SW480 (cell line): Measurements from ENCODE around the gene LENG8.
A peak's percentile ranks its signal among the peaks of the same experiment; 100 is the strongest.

Experiments used
- DNase-seq: peaks from one replicate; pipeline ENCODE4 v3.0.0-alpha.2; 2016; ENCODE audit warnings: low spot score

LENG8 gene

GRCh38 chr19:54422136-54422535 lies 26.9 kb upstream of the LENG8 start:
- no peak for DNase-seq

- no peak for DNase-seq
These were observed 24.8 kb upstream of the LENG8 start for GRCh38 chr19:54424201-54424600.

GRCh38 chr19:54424660-54425381 lies 24.2 kb upstream of the LENG8 start:
- no peak for DNase-seq

GRCh38 chr19:54425382-54425723 lies 23.6 kb upstream of the LENG8 start:
- DNase-seq = no peak

- peak; percentile 30 for DNase-seq
These were observed 22.6 kb upstream of the LENG8 start for GRCh38 chr19:54426291-54426931.

DNA sequence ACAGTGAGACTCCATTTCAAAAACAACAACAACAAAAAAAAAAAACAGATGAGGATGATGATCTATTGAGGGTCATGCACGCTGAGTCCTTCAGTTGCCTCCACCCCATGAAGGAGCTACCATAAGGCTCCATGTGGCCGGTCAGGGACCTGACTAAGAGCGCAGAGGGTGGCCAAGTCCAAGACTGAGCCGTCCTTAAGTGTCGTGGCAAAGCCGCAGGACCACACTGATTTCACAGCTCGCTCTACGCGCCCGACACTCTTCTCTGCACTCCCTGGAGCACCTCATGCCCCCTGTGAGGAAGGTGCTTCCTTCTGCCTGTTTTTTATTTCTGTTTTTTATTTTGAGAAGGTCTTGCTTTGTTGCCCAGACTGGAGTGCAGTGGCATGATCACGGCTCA lies 21.4 kb upstream of the LENG8 start:
- DNase-seq = no peak

- no peak for DNase-seq
These were observed 20.4 kb upstream of the LENG8 start for GRCh38 chr19:54428323-54429175.

DNA sequence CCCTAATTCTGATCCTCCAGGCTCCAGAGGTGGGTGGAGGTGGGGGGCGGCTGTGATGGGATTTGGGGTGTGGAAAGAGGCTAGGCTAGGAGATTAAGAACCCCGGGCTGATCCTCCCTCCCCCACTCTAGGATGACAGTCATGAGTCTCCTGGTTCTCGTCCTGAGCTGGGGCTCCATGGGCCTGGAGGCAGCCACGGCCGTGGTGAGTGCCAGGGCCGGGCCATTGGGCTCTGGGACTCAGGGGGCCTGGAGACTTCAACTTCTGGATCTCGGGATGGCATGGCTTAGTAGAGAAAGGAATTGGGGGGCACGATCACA lies 19.9 kb upstream of the LENG8 start:
- no peak for DNase-seq

DNA sequence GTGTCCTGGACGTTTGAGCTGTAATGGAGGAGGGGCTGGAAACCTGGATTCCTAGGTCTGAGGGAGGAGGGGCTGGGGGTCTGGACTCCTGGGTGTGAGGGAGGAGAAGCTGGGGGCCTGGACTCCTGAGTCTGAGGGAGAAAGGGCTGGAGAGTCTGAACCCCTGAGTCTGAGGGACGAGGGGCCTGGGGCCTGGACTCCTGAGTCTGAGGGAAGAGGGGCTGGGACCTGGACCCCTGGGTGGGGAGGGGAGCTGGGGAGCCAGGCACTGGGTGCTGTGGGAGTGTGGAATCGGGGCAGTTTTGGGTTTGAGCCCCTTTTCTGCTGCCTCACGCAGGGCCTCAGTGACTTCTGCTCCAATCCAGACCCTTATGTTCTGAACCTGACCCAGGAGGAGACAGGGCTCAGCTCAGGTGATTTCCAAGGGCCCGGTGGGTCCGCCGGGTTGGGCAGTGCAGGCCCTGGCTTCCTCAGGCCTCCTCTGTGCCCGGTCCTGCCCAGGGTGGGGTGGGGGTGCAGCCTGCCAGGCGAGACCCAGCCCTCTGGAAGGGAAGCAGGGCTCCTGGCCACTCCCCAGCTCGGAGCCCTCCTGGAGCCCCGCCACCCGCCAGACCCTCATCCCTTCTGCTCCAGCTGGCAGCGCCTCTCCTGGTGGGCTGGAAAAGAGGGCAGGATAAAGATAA lies 19.3 kb upstream of the LENG8 start:
- no peak for DNase-seq

DNA sequence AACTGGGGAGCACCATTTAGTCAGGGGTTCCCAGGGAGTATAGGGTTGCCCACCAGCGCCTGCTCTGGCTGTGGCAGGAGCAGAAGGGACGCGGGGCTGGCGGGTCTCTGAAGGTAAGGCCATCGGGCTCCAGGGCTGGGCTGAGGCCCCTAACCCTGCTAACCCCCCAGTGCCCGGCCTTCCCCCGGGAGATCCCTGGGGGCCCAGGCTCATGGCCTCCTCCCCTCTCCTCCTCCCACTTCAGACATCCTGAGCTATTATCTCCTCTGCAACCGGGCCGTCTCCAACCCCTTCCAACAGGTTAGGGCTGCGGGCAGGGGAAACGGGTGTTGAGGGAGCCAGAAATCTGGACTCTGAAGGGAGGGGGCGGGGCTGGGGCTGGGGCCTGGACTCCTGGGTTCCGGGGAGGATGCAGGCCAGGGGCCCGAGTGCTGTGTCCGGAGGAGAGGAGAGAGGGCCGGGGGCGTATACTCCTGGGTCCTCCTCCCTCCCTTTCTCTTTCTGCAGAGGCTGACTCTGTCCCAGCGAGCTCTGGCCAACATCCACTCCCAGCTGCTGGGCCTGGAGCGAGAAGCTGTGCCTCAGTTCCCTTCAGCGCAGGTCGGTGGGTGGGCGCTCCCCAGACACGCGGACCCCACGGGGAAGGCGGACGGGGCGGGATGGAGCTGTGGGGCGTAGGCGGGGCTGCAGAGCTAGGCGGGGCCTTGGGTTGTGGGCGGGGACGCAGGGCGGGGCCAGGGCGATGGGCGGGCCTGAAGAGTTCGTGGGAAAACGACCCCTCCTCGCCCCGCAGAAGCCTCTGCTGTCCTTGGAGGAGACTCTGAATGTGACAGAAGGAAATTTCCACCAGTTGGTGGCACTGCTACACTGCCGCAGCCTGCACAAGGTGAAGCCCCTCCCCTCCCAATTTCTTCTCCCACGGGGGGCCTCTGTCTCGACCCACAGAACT lies 18.4 kb upstream of the LENG8 start:
- DNase-seq = peak; percentile 43

GRCh38 chr19:54431255-54431838 lies 17.7 kb upstream of the LENG8 start:
- DNase-seq = peak; percentile 33

DNA sequence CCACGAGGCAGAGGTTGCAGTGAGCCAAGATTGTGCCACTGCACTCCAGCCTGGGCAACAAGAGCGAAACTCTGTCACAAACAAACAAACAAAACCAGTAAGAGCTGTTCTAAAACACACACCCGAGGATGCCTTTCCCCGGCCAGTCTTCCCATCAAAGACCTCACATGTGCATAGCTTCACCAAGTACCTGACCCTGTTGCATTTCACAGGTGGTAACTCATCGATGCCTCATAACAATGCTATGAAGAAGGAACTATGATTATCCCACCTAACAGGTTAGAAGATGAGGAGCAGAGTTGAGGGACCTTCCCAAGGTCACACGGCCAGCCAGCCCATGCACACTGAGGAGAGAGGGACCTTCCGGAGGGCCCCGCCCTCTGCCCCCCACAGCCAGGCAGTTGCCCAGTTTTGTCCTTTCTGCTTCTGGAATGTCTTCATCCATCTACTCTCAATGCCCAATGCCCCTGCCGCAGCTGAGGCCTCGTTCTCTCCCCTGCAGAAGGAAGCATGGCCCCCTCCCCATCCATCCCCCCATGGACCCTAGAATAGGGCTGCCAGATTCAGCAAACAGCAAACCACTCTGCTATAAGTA lies 16.8 kb upstream of the LENG8 start:
- peak; percentile 72 for DNase-seq

- DNase-seq = no peak
These were observed 15.3 kb upstream of the LENG8 start for GRCh38 chr19:54433697-54434096.

- no peak for DNase-seq
These were observed 14.7 kb upstream of the LENG8 start for GRCh38 chr19:54434112-54434872.

DNA sequence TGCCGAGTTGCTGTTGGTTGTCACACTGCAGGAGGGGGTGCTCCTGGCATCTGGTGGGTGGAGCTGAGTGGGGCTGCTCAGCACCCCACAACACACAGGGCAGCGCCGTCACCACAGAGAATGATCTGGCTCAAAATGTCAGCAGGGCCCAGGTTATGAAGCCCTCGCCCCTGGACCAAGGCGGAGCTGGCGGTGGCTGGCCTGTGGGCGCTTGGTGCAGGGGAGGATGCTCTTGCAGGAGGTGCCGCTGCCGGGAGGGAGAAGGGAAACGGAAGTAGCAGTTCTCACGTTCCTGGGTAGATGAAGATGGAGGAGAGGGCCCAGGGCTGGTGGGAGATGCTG lies 14.2 kb upstream of the LENG8 start:
- DNase-seq = no peak

GRCh38 chr19:54435551-54436016 lies 13.4 kb upstream of the LENG8 start:
- no peak for DNase-seq

DNA sequence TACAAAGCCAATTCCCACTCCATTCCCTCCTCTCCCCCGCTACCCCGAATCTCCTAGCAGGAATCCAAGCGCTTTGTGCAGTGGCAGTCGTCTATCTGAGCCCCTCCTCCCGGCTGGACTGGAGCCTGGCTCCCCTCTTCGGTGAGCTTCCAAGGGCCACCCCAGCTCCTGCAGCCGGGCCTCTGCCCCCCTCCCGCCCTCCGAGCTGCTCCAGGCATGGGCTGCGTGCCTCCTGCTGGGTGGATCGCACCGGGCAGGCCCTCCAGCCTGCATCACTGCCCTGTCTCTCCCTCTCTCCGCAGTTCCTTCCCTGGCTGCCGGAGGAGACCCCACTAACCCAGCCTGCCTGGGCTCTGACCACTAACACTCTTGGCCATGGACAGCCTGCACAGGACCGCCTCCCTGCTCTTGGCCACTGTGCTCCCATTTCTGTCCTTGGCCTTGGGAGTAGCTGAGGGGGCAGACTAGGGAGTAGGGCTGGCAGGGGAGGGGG lies 12.9 kb upstream of the LENG8 start:
- no peak for DNase-seq

GRCh38 chr19:54436628-54437252 lies 12.3 kb upstream of the LENG8 start:
- DNase-seq = no peak

DNA sequence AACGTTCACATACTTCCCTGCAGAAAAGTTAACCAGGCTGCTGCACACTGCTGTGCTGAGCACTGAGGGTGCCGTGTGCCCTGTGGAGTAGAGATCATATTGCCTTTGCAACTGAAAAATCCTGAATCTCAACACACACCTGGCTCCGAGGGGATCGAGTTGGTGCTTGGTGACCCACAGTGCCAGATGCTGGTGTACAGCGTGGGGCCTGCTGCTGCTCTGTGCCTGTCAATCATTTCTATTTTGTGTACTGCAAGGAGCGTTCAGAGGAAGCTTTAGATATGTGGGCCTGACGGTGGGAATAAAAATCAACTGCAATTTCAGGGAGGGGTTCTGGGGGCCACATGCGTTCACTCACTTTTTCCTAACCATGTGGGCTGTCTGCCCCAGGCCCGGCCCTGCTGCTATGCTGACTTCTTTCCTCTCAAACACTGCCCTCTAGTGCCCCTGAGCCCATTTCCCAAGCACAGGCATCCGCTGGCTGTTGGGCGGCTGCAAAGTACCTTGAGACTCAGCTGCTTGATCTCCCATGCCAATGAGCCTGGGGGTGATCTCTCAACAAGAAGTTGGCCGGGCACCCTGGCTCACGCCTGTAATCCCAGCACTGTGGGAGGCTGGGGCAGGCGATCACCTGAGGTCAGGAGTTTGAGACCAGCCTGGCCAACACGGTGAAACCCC lies 9.7 kb upstream of the LENG8 start:
- peak; percentile 46 for DNase-seq
